ENCODE measurements around the gene TBCB. TPM values are rescaled to one million over a fixed set of nuclear protein-coding genes. Genes with fewer than 3 reads are reported as not detected.
A peak's percentile ranks its signal among the peaks of the same experiment; 100 is the strongest.
"Not testable (repeated sequence)": the region's sequence is repeated elsewhere in the genome, so short reads cannot be mapped to it uniquely, and the experiment has no call there.

TBCB gene
- polyA plus RNA-seq, 10 donors = 64.6 to 101 (median 79.3) TPM

GRCh38 chr19:36128392-36128736, 13.1 kb downstream of the TBCB start:
- DNase-seq = no peak

DNA sequence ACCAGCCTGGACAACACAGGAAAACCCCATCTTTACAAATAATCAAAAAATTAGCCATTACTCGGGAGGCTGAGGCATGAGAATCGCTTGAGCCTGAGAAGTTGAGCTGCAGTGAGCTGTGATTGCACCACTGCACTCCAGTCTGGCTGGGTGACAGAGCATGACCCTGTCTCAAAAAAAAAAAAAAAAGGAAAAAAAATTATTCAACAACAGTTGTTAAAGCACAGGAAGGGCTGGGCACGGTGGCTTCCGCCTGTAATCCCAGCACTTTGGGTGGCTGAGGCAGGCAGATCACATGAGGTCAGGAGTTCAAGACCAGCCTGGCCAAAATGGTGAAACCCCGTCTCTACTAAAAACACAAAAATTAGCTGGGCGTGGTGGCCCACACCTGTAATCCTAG, 16.0 kb downstream of the TBCB start:
- DNase-seq = not testable (repeated sequence)

DNA sequence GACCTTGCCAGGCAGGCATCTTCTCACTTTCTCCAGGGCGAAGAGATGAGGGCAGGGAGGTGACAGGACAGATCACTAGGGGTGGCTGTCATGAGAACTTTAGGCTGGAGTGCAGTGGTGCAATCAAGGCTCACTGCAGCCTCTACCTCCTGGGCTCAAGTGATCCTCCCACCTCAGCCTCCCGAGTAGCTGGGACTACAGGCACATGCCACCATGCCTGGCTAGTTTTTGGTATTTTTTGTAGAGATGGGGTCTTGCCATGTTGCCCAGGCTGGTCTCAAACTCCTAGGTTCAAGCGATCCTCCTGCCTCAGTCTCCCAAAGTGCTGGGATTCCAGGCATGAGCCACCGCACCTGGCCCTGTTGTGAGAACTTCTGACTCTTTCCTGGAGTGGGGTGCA, 19.6 kb downstream of the TBCB start:
- DNase-seq = not testable (repeated sequence)

DNA sequence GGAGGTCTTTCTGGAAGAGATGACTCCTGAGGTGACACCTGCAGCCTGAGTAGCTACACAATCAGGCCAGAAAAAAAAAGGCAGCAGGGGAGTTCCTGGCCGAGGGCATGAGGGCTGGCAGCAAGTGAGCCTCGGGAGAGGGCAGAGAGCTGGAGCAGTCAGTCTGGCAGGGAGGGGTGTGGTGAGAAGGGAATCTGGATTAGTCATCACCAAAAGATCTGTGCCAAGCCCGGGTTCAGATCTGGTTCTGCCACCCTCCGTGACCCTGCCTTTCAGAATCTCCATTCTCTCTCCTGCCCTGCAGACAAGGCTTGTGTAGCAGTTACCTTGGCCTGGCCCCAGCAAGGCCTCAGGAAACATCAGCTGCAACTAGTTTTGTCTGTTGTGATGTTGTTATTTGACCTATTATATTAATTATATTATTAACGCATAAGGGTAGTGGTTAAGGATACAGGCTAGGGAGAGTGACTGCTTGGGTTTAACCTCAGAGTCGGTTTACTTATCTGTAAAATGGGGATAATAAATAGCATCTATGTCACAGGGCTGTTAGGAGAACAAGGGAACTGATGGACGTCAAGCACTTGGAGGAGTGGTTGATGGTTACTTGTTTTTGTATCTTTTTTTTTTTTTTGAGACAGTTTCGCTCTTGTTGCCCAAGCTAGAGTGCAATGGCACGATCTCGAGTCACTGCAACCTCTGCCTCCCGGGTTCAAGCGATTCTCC, 21.9 kb downstream of the TBCB start:
- no peak for DNase-seq

DNA sequence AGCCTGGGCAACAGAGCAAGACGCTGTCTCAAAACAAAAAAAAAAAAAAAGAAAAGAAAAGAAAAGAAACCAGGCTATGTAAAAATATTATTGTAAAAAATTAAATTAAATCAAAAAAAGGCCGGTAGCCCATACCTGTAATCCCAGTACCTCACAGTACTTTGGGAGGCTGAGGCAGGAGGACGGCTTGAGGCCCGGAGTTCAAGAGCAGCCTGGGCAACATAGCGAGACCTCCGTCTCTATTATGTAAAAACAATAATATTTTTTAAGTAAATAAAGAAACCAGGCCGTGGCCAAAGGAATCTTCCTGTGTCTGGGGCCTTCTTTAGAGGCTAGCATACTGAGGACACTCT, 23.8 kb downstream of the TBCB start:
- DNase-seq = no peak

DNA sequence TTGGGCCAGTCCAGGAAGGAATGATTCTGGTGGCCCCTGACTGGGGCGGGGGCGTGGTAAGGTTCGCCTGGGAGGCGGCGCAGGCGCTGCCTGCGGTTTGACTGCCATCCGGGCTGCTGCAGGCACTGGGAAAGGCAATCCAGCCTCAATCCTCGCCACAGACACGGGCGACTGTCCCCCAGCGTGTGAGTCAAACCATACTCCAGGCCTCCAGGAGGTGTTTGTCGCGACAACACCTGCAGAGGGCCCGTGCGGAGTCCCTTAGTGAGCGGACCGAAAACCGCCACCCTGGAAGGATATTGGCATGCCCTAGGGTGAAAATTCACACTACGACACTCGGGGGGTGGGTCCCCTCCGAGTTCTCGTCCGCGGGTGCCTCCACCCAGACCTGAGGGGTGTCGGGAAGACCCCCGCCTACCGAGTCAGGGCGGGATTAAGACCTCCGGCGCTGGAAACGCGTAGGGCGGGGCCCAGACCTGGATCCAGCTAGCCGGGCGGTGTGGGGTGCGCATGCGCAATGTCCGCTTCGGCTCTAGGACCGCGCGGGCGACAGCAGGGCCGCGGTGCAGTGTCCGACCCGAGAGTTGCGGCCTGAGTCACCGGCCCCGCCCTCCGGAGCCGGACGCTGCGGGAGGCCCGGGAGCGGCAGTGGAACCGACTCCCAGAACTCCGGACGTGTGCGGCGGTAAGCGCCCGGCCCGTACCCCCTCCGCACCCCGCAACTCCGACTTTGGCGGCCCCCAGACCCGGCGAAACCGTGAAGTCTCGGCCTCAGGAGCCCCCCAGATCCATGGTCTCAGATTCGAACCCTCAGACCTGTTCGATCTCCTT, 24.4 kb downstream of the TBCB start, which contains the start of gene CAPNS1:
Gene CAPNS1, plus strand, starts transcription at position 594 of the 831 bp plus-strand sequence. CDS start 946 bp downstream, outside the sequence.
- DNase-seq = peak; percentile 97 to 99 (median 99)

DNA sequence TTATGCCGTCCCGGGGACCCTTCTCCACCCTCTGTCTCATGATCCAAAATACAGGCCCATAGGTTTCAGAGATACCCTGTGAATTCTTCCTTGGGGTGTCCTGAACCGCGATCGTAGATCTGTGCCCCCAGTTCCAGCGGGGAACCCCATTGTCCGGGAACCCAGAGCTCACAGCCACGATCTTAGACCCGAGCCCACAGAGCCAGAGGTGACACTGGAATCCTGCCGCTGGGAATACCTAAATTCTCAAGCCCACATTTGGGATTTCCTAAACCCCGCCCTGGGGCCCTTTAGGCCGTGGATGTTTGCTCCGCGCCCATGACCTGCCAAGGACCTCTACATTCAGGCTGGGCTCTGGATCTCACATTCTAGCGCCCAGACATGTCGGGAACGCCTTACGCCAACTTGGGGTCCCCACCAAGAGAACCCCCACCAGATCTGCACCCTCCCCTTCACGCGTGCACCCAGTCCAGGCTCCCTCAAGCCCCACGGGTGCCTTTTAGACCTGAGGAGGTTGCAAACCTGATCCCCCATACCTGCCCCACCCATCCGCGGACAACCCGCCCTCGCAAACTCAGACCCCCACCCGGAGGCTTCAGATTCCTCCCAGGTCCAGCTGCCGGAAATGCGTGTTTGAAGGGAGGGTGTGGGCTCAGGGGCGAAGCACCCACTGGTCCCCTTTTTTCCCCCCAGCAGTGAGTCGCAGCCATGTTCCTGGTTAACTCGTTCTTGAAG, 25.2 kb downstream of the TBCB start:
- DNase-seq = peak; percentile 56 to 80 (median 59)

GRCh38 chr19:36141039-36141927, 26.0 kb downstream of the TBCB start:
- peak; percentile 74 to 81 (median 79) for DNase-seq

DNA sequence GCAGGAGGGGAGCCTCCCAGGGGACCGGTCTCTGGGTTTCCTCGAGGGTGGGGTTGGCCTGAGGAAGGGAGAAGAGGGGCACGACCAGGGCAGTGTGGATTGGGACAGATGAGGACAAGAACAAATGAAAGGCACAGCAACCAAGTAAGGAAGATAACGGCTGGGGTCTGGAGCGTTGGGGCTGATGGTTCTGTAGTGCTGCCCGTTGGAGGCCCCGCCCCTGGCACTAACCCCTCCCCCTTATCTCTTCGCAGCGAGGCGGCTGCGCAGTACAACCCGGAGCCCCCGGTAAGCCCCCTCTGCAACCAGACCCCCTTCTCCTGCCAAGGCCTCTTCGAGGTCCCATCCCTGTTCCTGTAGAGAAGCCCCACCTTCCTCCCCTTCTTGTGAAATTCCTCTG, 26.8 kb downstream of the TBCB start:
- DNase-seq = no peak

DNA sequence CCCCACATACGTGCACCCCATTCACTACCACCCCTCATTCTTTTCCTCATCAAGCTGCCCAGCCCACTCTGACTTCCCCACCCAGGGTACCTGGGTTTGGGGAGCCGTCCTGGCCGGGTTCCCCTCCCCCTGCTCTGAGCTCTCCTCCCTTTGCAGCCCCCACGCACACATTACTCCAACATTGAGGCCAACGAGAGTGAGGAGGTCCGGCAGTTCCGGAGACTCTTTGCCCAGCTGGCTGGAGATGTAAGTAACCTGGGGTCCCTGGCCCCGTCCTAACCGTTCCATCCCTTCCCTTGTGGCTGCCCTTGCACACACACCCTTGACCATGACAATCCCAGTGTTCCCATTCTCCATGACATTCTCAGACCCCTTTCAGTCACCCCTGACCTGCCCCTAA, 27.2 kb downstream of the TBCB start:
- DNase-seq = no peak

DNA sequence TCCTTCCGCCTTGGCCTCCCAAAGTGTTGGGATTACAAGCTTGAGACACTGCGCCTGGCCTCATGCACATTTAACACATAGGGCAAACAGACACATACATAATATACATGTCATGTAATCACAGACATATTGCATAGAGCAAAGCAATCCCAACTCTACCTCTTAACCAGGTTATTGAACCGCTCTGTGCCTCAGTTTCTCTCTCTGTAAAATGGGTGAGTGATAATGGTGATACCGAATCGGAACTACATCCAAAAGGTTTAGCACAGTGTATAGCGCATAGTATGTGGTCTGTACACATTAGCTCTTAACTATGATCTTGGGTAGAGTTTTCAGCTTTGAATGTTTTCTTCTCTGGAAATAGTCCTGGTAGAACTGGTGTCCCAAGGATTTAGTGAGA, 29.4 kb downstream of the TBCB start:
- DNase-seq = no peak

DNA sequence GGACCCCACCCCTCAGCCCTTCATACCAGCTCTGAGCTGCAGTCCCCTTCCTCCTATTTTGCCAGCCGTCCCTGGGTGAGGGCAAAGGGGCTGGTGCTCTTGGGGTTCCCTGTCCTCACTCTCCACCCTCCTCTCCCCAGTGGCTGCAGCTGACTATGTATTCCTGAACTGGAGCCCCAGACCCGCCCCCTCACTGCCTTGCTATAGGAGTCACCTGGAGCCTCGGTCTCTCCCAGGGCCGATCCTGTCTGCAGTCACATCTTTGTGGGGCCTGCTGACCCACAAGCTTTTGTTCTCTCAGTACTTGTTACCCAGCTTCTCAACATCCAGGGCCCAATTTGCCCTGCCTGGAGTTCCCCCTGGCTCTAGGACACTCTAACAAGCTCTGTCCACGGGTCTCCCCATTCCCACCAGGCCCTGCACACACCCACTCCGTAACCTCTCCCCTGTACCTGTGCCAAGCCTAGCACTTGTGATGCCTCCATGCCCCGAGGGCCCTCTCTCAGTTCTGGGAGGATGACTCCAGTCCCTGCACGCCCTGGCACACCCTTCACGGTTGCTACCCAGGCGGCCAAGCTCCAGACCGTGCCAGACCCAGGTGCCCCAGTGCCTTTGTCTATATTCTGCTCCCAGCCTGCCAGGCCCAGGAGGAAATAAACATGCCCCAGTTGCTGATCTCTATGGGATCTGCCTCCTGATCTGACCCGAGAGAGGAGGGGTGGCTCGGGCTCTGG, 34.6 kb downstream of the TBCB start:
- no peak for DNase-seq

DNA sequence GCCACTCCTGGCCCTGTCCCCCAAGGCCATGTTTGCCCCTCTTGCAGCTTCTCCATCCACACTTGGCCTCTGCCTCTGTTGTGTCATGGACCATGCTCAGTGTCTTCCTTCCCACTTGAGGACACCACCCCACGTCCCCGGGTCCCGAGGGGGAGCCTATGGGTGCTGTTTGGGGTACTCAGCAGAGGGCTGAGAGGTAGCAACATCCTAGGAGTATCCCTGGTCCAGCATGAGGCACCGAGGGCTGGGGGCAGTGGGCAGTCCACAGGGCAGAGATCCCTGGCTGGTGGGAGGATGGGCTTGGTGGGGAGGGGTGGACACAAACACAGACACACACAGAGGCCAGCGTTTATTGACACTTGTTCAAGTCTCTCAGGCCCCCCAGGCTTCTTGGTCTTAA, 35.3 kb downstream of the TBCB start:
- DNase-seq = no peak

- DNase-seq = peak; percentile 36 to 89 (median 73)
These were observed 36.1 kb downstream of the TBCB start for GRCh38 chr19:36151144-36152018.

DNA sequence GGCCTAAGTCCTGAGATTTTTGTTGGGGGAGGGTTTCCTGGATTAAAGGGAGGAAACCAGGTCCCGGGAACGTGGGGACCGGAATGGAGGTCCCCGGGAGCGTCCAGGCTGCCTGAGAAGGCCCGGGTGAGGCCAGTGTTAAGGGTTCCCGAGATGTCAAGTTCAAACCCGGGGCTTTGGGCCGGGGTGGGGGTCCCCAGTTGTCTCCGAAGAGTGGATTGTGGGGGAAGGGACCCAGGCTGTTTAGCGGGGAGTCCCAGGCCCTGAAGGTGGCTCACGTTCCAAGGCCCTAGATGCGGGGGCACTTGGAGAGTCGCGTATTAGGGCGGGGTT, 36.7 kb downstream of the TBCB start:
- no peak for DNase-seq

- DNase-seq = peak; percentile 79 to 91 (median 84)
These were observed 37.3 kb downstream of the TBCB start, which contains the start of gene COX7A1 for GRCh38 chr19:36152352-36153091. TSS of gene COX7A1 (minus strand) at chr19:36152447. CDS start at chr19:36152407, 40 bp downstream.

- no peak for DNase-seq
These were observed 37.9 kb downstream of the TBCB start for GRCh38 chr19:36153126-36153525.

- no peak for DNase-seq
These were observed 45.7 kb downstream of the TBCB start for GRCh38 chr19:36160821-36161596.

Data from muscle of back (tissue), 11 donors.